ENCODE data around the gene ZSWIM1. TPM values are rescaled to one million over a fixed set of nuclear protein-coding genes. Genes with fewer than 3 reads are reported as not detected.

The ZSWIM1 gene
- total RNA-seq, 1 experiment from 2014 or later, result 13.2 TPM

DNA sequence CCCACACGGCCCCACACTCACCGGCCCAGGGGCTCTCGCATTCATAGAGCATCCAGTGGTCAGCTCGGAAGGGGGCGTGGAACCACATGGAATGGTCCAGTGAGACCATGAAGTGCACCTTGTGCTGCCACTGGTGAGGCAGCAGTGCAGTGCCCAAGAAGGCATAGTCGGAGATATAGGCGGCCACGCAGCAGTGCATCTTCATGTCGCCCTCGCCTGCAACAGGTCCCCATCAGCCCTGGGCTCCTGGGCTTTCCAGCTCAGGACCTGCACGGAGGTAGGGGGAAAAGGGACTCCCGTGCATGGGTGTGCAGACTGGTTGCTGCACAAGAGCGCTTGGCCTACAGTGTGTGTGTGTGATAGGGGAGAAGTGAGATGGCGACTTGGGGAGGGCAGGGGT, 37.5 kb upstream of the ZSWIM1 start:
- BruUV-seq (replicated peaks), result no TSS peak
- intact Hi-C loops (cut with micrococcal nuclease; ENCODE audit: unreplicated experiment), result no loop called here
- ChIA-PET CTCF (no interaction called here), POLR2A (ENCODE audit: low non-redundant PET) (no interaction called here)
- no peak for TF ChIP-seq EZH2 (IDR thresholded peaks at IDR 0.05; ENCODE audit: borderline replicate concordance, low read depth, low read length, poor library complexity, severe bottlenecking)
- TF ChIP-seq, protein P1, sequence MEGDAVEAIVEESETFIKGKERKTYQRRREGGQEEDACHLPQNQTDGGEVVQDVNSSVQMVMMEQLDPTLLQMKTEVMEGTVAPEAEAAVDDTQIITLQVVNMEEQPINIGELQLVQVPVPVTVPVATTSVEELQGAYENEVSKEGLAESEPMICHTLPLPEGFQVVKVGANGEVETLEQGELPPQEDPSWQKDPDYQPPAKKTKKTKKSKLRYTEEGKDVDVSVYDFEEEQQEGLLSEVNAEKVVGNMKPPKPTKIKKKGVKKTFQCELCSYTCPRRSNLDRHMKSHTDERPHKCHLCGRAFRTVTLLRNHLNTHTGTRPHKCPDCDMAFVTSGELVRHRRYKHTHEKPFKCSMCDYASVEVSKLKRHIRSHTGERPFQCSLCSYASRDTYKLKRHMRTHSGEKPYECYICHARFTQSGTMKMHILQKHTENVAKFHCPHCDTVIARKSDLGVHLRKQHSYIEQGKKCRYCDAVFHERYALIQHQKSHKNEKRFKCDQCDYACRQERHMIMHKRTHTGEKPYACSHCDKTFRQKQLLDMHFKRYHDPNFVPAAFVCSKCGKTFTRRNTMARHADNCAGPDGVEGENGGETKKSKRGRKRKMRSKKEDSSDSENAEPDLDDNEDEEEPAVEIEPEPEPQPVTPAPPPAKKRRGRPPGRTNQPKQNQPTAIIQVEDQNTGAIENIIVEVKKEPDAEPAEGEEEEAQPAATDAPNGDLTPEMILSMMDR (conservative IDR thresholded peaks at IDR 0.05; ENCODE audit: low read depth, low read length), result no peak
- no peaks in the 10 kb centered on the region for H3K27me3 ChIP-seq (replicated peaks; ENCODE audit: insufficient read depth, low read depth, low read length, poor library complexity)
- H3K4me1 ChIP-seq (ENCODE audit: insufficient read depth, low read length, poor library complexity, severe bottlenecking), result no peaks in the 10 kb centered on the region
- H3K36me3 ChIP-seq (ENCODE audit: insufficient read depth, low read length, poor library complexity, severe bottlenecking), result peaks cover 26% of the 10 kb centered on the region
- no peak for DNase-seq (ENCODE audit: low spot score)
- H3K9me3 ChIP-seq (ENCODE audit: low read depth, low read length, poor library complexity, severe bottlenecking), result no peaks in the 10 kb centered on the region
- H3K4me3 ChIP-seq (ENCODE audit: low read depth, low read length, poor library complexity, severe bottlenecking), result no peak overlapping the region
- H3K27ac ChIP-seq (ENCODE audit: low read depth, low read length, poor library complexity, severe bottlenecking), result no peak overlapping the region

DNA sequence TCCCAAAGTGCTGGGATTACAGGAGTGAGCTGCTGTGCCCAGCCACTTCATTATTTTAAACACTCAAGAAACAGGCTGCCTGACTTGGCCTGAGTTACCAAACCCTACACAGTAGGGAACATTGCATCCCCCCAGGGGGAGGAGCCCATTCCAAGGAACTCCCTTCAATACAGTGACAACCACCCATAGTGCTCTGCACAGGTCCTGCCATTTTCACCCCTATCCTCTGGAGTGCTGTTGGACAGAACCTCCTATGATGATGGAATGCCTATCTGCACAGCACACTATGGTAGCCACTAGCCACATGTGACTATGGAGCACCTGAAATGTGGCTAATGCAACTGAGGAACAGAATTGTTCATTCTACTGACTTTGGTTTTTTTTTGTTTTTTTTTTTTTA, 35.6 kb upstream of the ZSWIM1 start:
- no peak for DNase-seq (ENCODE audit: low spot score)
- Histone ChIP-seq H3K36me3 (ENCODE audit: insufficient read depth, low read length, poor library complexity, severe bottlenecking) (peaks cover 26% of the 10 kb centered on the region), H3K27me3 (replicated peaks; ENCODE audit: insufficient read depth, low read depth, low read length, poor library complexity) (no peaks in the 10 kb centered on the region), H3K4me3 (ENCODE audit: low read depth, low read length, poor library complexity, severe bottlenecking) (no peak overlapping the region), H3K9me3 (ENCODE audit: low read depth, low read length, poor library complexity, severe bottlenecking) (no peaks in the 10 kb centered on the region), H3K4me1 (ENCODE audit: insufficient read depth, low read length, poor library complexity, severe bottlenecking) (no peaks in the 10 kb centered on the region), H3K27ac (ENCODE audit: low read depth, low read length, poor library complexity, severe bottlenecking) (no peak overlapping the region)
- BruUV-seq (replicated peaks), result no TSS peak
- ChIA-PET POLR2A (ENCODE audit: low non-redundant PET) (no interaction called here), CTCF (no interaction called here)
- intact Hi-C loops (cut with micrococcal nuclease; ENCODE audit: unreplicated experiment), result no loop called here
- no peak for TF ChIP-seq EZH2 (IDR thresholded peaks at IDR 0.05; ENCODE audit: borderline replicate concordance, low read depth, low read length, poor library complexity, severe bottlenecking)
- TF ChIP-seq, protein P1 (conservative IDR thresholded peaks at IDR 0.05; ENCODE audit: low read depth, low read length), result no peak

DNA sequence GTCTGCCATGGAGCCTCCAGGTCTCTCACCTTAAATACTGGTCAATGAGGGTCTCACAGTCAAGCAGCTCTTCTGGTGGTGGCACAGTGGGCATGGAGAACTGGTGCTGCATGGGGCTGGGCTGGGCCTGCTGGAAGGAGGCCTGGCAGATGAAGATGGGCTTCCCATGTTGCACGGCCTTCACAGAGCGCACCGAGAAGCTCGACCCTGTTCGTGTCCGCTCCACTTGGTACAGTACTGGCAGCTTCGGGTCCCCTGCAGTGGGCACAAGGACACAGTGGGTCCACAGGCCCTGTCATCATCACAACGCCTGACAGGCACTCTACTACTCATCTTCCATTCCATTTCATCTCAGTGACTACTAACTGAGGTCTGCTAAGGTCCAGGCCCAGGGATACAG, 32.6 kb upstream of the ZSWIM1 start:
- CTCF ChIA-PET, result no interaction called here
- H3K4me3 ChIP-seq (ENCODE audit: low read depth, low read length, poor library complexity, severe bottlenecking), result no peak overlapping the region

More for the DNA sequence above, 32.6 kb upstream of the ZSWIM1 start:
- no TSS peak for BruUV-seq (replicated peaks)
- H3K27ac ChIP-seq (ENCODE audit: low read depth, low read length, poor library complexity, severe bottlenecking), result no peak overlapping the region
- peaks cover 14% of the 10 kb centered on the region for H3K36me3 ChIP-seq (ENCODE audit: insufficient read depth, low read length, poor library complexity, severe bottlenecking)
- no peaks in the 10 kb centered on the region for H3K9me3 ChIP-seq (ENCODE audit: low read depth, low read length, poor library complexity, severe bottlenecking)
- POLR2A ChIA-PET (ENCODE audit: low non-redundant PET), result no interaction called here
- TF ChIP-seq, protein P1 (conservative IDR thresholded peaks at IDR 0.05; ENCODE audit: low read depth, low read length), result no peak
- no peak for TF ChIP-seq EZH2 (IDR thresholded peaks at IDR 0.05; ENCODE audit: borderline replicate concordance, low read depth, low read length, poor library complexity, severe bottlenecking)
- no peaks in the 10 kb centered on the region for H3K4me1 ChIP-seq (ENCODE audit: insufficient read depth, low read length, poor library complexity, severe bottlenecking)
- intact Hi-C loops (cut with micrococcal nuclease; ENCODE audit: unreplicated experiment), result no loop called here
- H3K27me3 ChIP-seq (replicated peaks; ENCODE audit: insufficient read depth, low read depth, low read length, poor library complexity), result no peaks in the 10 kb centered on the region
- no peak for DNase-seq (ENCODE audit: low spot score)

All from A673 (cell line).